Fibroblast of skin of left quadriceps (primary cell): ENCODE data around the gene FAM217A.

Source experiments
- DNase-seq, 2 experiments: peaks; one replicate each; pipeline ENCODE4 v3.0.0-alpha.2; 2013; ENCODE audit warnings: low read depth in 2 of 2

The FAM217A gene

GRCh38 chr6:4021854-4022695 lies 56.9 kb downstream of the FAM217A start:
- no peak for DNase-seq

DNA sequence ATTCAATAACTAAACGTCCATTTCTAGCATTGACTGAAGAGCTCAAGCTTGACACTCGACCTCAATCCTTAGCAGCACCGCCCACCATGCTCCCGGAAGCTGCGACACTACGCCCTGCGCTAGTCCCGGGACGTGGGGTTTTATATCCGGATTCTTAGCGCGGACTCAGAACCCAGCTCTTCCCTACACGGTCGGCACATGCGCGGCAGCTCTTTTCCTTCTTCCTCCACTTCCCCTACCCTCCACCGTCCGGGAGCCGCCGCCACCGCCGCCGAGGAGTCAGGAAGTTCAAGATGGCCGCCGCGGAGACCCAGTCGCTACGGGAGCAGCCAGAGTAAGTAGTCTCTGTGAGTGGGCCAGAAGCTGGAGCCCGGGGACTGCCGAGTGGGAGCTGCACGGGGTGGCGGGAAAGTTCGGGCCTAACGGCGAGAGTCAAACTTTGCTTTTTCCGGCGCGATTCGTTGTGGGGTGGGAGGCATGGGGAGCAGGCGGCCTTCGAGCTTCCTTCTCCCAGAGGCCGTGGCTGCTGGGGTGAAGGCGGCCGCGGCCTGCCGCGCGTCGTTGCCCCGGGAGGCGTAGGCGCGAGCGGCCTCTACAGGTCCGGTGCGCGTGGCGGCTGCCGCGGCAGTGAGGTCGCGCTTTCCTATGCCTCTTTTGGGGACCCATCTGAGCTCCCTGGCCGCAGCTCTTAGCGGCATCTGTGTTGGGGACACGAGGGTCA lies 57.6 kb downstream of the FAM217A start:
- peak; percentile 93 for DNase-seq

DNA sequence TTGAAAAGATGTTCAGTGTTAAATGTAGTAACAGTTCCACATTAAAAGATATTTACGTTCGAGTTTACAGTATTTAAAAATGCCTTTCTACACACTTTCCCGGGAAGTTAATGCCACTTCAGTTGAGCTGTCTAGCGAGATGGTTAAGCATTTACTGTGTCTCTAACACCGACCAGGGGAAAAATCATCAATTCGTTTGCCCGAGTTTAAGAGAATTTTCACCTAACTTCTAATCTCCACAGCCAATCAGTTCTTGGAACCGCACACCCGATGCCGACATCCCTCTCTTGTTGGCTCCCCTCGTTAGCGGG lies 58.2 kb downstream of the FAM217A start:
- DNase-seq: no peak

- no peak for DNase-seq
These were observed 60.1 kb downstream of the FAM217A start for GRCh38 chr6:4018924-4019236.
